ENCODE results near the gene MTA2. TPM values are rescaled to one million over a fixed set of nuclear protein-coding genes. Genes with fewer than 3 reads are reported as not detected.
A peak's percentile ranks its signal among the peaks of the same experiment; 100 is the strongest.

MTA2 gene
- total RNA-seq, 1 donor from 2014 or later = 26.3 TPM

- Histone ChIP-seq H3K4me3 (no peak overlapping the region), H3K4me1 (peaks cover 36% of the 10 kb centered on the region), H3K27me3 (ENCODE audit: low read depth) (no peaks in the 10 kb centered on the region), H3K27ac (replicated peaks) (no peak overlapping the region), H3K9me3 (replicated peaks) (no peaks in the 10 kb centered on the region), H3K36me3 (peaks cover 37% of the 10 kb centered on the region)
- TF ChIP-seq CTCF (IDR thresholded peaks at IDR 0.05; ENCODE audit: borderline replicate concordance) = no peak
- intact Hi-C loops (cut with micrococcal nuclease) = no loop called here
- no peak for DNase-seq
Observed at GRCh38 chr11:62605467-62605866, 3.8 kb upstream of the MTA2 start.

GRCh38 chr11:62604460-62605120 lies 2.9 kb upstream of the MTA2 start:
- H3K4me1 ChIP-seq = peaks cover 36% of the 10 kb centered on the region
- H3K36me3 ChIP-seq = peaks cover 36% of the 10 kb centered on the region
- H3K4me3 ChIP-seq = no peak overlapping the region
- H3K9me3 ChIP-seq (replicated peaks) = no peaks in the 10 kb centered on the region
- intact Hi-C loops (cut with micrococcal nuclease) = no loop called here
- no peak for DNase-seq
- no peaks in the 10 kb centered on the region for H3K27me3 ChIP-seq (ENCODE audit: low read depth)
- H3K27ac ChIP-seq (replicated peaks) = no peak overlapping the region
- TF ChIP-seq CTCF (IDR thresholded peaks at IDR 0.05; ENCODE audit: borderline replicate concordance) = no peak

GRCh38 chr11:62603776-62604299 lies 2.2 kb upstream of the MTA2 start:
- TF ChIP-seq CTCF (IDR thresholded peaks at IDR 0.05; ENCODE audit: borderline replicate concordance) = no peak
- Histone ChIP-seq H3K27ac (replicated peaks) (no peak overlapping the region), H3K4me1 (peaks cover 43% of the 10 kb centered on the region), H3K27me3 (ENCODE audit: low read depth) (no peaks in the 10 kb centered on the region), H3K36me3 (peaks cover 29% of the 10 kb centered on the region), H3K9me3 (replicated peaks) (no peaks in the 10 kb centered on the region), H3K4me3 (no peak overlapping the region)
- intact Hi-C loops (cut with micrococcal nuclease) = no loop called here
- DNase-seq = no peak

- Histone ChIP-seq H3K9me3 (replicated peaks) (no peaks in the 10 kb centered on the region), H3K27me3 (ENCODE audit: low read depth) (no peaks in the 10 kb centered on the region), H3K36me3 (peaks cover 35% of the 10 kb centered on the region), H3K4me1 (peaks cover 51% of the 10 kb centered on the region), H3K27ac (replicated peaks) (peak overlapping the region; percentile 95), H3K4me3 (peak overlapping the region; percentile 80)
- no peak for TF ChIP-seq CTCF (IDR thresholded peaks at IDR 0.05; ENCODE audit: borderline replicate concordance)
- intact Hi-C loops (cut with micrococcal nuclease) = no loop called here
- no peak for DNase-seq
Observed at GRCh38 chr11:62603072-62603408, 1.4 kb upstream of the MTA2 start.

GRCh38 chr11:62602141-62603071 lies 741 bp upstream of the MTA2 start:
- intact Hi-C loops (cut with micrococcal nuclease) = no loop called here

More at GRCh38 chr11:62602141-62603071, 741 bp upstream of the MTA2 start:
- Histone ChIP-seq H3K4me1 (peaks cover 51% of the 10 kb centered on the region), H3K27me3 (ENCODE audit: low read depth) (no peaks in the 10 kb centered on the region), H3K9me3 (replicated peaks) (no peaks in the 10 kb centered on the region), H3K27ac (replicated peaks) (peak overlapping the region; percentile 95), H3K36me3 (peaks cover 39% of the 10 kb centered on the region), H3K4me3 (peak overlapping the region; percentile 80)
- TF ChIP-seq CTCF (IDR thresholded peaks at IDR 0.05; ENCODE audit: borderline replicate concordance) = peak; percentile 26
- peak; percentile 74 for DNase-seq
